Measurements from ENCODE around the gene AGBL4.

GRCh38 chr1:48493970-48494769, 1529.6 kb downstream of the AGBL4 start:
- TF ChIP-seq POLR2A (IDR thresholded peaks at IDR 0.05) (no peak), CTCF (IDR thresholded peaks at IDR 0.05) (no peak)
